Psoas muscle (tissue), 8 donors: ENCODE data around the gene TJP2. TPM values are rescaled to one million over a fixed set of nuclear protein-coding genes. Genes with fewer than 3 reads are reported as not detected.

Experiments
- ATAC-seq, 4 donors: fragments of 200-7000 bp; cut with Tn5 transposase; one replicate each; pipeline ENCODE4 v1.9.1; 2020; ENCODE audit warnings: moderate library complexity in 3 of 4, mild to moderate bottlenecking in 2 of 4
- DNase-seq, 2 donors: peaks; one replicate each; pipeline ENCODE4 v3.0.0-alpha.2; 2020
- H3K27ac ChIP-seq: fragments of 200-600 bp; one replicate; pipeline ENCODE4 v1.8.0; 2022
- H3K27me3 ChIP-seq, 3 donors: fragments of 200-600 bp in 1 of 3; one replicate each; pipeline versions ENCODE4 v1.6.1 to v1.8.0; 2013 to 2022; ENCODE audit warnings: low read length in 2 of 3, mild to moderate bottlenecking in 2 of 3, moderate library complexity in 1 of 3; ENCODE audit not compliant: insufficient read depth in 3 of 3
- H3K36me3 ChIP-seq, 2 donors: fragments of 200-600 bp in 1 of 2; one replicate each; pipeline versions ENCODE4 v1.6.1 to v1.8.0; 2013 to 2022; ENCODE audit warnings: low read depth in 1 of 2, mild to moderate bottlenecking in 1 of 2, moderate library complexity in 1 of 2; ENCODE audit not compliant: insufficient read depth in 1 of 2
- H3K4me1 ChIP-seq: fragments of 200-600 bp; one replicate; pipeline ENCODE4 v1.8.0; 2022
- H3K4me3 ChIP-seq: fragments of 200-600 bp; one replicate; pipeline ENCODE4 v1.8.0; 2022; ENCODE audit warnings: mild to moderate bottlenecking
- H3K9me3 ChIP-seq: fragments of 200-600 bp; one replicate; pipeline ENCODE4 v1.8.0; 2022
- CTCF ChIP-seq: fragments of 200-600 bp; IDR thresholded peaks from one replicate; pipeline ENCODE4 v1.8.0; 2022; ENCODE audit warnings: antibody characterized with exemption
- WGBS, 3 donors: extraction: QIAGEN DNeasy Blood & Tissue Kit; methylation state at CpG; one replicate each; pipeline versions ENCODE4 v1.1.6 to v1.1.7; 2013; 5-methylcytosine and 5-hydroxymethylcytosine counted together
- intact Hi-C, 2 donors: fragments of 100-400 bp; cut with DNase I; formaldehyde crosslinking; loops; one replicate each; pipeline versions ENCODE4 v1.11.0 to v1.14.2; 2022
- polyA plus RNA-seq, 3 donors: library from polyadenylated mRNA; stranded (reverse); fragments of 200-250 nt; gene quantifications; one replicate each; pipeline ENCODE4 v1.2.3, GENCODE V29; 2013
- total RNA-seq, 4 donors: library from RNA; stranded (reverse); fragmentation: NEBNext Ultra II Directional in 2 of 4; extraction: Animal tissue kit (Norgen Biotek cat#: 25700) in 2 of 4; gene quantifications; one replicate each; pipeline versions ENCODE4 v1.2.1 to v1.2.4, GENCODE V29; 2021 to 2023
- donor health status: healthy with polysubstance abuse.
- donor health status: DM: no; HTN: no; CAD: no; lungs with moderate emphysema.
- donor health status: Bipolar disorder and iron deficiency.
- donor health status: healthy.
- donor health status: DM: yes; HTN: yes; CAD: no.
- donor health status: DM: no; HTN: no; CAD: no.
- donor health status: DM: no; HTN: no; CAD: no.
- donor health status: DM: yes; HTN: yes; CAD: no.

The TJP2 gene
- total and polyA plus RNA-seq, 7 donors, result 6.6 to 25.1 (median 14.8) TPM

- intact Hi-C loops, result no loop called here
- no peaks in the 10 kb centered on the region for H3K27me3 ChIP-seq
- ATAC-seq (no peak), DNase-seq (no peak)
- WGBS, 3 donors, result 88 to 97% (median 93%) methylated on average over 5 of the region's 5 CpGs
- H3K27ac ChIP-seq, result no peak overlapping the region
- H3K36me3 ChIP-seq, result no peaks in the 10 kb centered on the region
- H3K4me3 ChIP-seq, result no peak overlapping the region
- no peak for TF ChIP-seq CTCF
- H3K9me3 ChIP-seq, result no peaks in the 10 kb centered on the region
- H3K4me1 ChIP-seq, result peaks cover 28% of the 10 kb centered on the region
Measured at GRCh38 chr9:69184266-69184665, 10.2 kb downstream of the TJP2 start.

- intact Hi-C loops, result loop anchor here in 1 of 2 donors (5.0 kb wide), 1 partner anchor 70 kb away; no protein-coding TSS in a partner anchor
- DNase-seq (no peak), ATAC-seq (peak; percentile 76 to 93 (median 81))
- no peak for TF ChIP-seq CTCF
- Histone ChIP-seq H3K9me3 (no peaks in the 10 kb centered on the region), H3K4me3 (no peak overlapping the region), H3K4me1 (peaks cover 28% of the 10 kb centered on the region), H3K36me3 (no peaks in the 10 kb centered on the region), H3K27me3 (no peaks in the 10 kb centered on the region), H3K27ac (peak overlapping the region; percentile 66)
- 39 to 56% (median 40%) methylated on average over 7 of the region's 7 CpGs for WGBS, 3 donors
Measured at GRCh38 chr9:69186841-69187611, 12.9 kb downstream of the TJP2 start.

GRCh38 chr9:69188975-69189374 is 14.9 kb downstream of the TJP2 start:
- Histone ChIP-seq H3K4me3 (no peak overlapping the region), H3K4me1 (peaks cover 36% of the 10 kb centered on the region), H3K36me3 (no peaks in the 10 kb centered on the region), H3K27ac (no peak overlapping the region), H3K27me3 (no peaks in the 10 kb centered on the region), H3K9me3 (no peaks in the 10 kb centered on the region)
- 80 to 92% (median 91%) methylated on average over 2 of the region's 2 CpGs for WGBS, 3 donors
- no peak for TF ChIP-seq CTCF
- no peak for DNase-seq
- intact Hi-C loops, result loop anchor here in 1 of 2 donors (5.0 kb wide), 1 partner anchor 72 kb away; no protein-coding TSS in a partner anchor
- no peak for ATAC-seq

GRCh38 chr9:69190086-69190862 is 16.2 kb downstream of the TJP2 start:
- H3K9me3 ChIP-seq, result no peaks in the 10 kb centered on the region
- H3K27ac ChIP-seq, result no peak overlapping the region
- intact Hi-C loops, result loop anchor here (5.0 kb wide), 2 partner anchors 138 to 153 kb away; partner anchors contain the start of gene FXN (in 1 of the 2)
- TF ChIP-seq CTCF, result no peak
- H3K27me3 ChIP-seq, result no peaks in the 10 kb centered on the region
- H3K4me1 ChIP-seq, result peaks cover 38% of the 10 kb centered on the region
- H3K4me3 ChIP-seq, result no peak overlapping the region
- no peak for ATAC-seq
- no peak for DNase-seq
- H3K36me3 ChIP-seq, result no peaks in the 10 kb centered on the region
- WGBS, 3 donors, result 70 to 84% (median 71%) methylated on average over 5 of the region's 5 CpGs
